HG02970 (cell line): ENCODE data around the gene KIRREL3.

Experiments
- ATAC-seq: cut with Tn5 transposase; IDR thresholded peaks from one replicate; pipeline ENCODE4 v1.9.1; 2021; ENCODE audit warnings: mild to moderate bottlenecking, moderate library complexity, moderate number of reproducible peaks; ENCODE audit not compliant: unreplicated experiment, low FRiP score

The KIRREL3 gene

GRCh38 chr11:126591966-126592489, 408.5 kb downstream of the KIRREL3 start:
- no peak for ATAC-seq

GRCh38 chr11:126589492-126589803, 411.1 kb downstream of the KIRREL3 start:
- no peak for ATAC-seq

- ATAC-seq: no peak
Observed at GRCh38 chr11:126588630-126589491, 411.7 kb downstream of the KIRREL3 start.

- ATAC-seq: no peak
Observed at GRCh38 chr11:126587541-126587940, 413.0 kb downstream of the KIRREL3 start.

GRCh38 chr11:126585774-126586491, 414.6 kb downstream of the KIRREL3 start:
- ATAC-seq: no peak

- ATAC-seq: no peak
Observed at GRCh38 chr11:126585388-126585773, 415.2 kb downstream of the KIRREL3 start.

GRCh38 chr11:126583594-126584427, 416.8 kb downstream of the KIRREL3 start:
- ATAC-seq: no peak

- ATAC-seq: no peak
Observed at GRCh38 chr11:126583101-126583500, 417.5 kb downstream of the KIRREL3 start.

- no peak for ATAC-seq
Observed at GRCh38 chr11:126581871-126582648, 418.5 kb downstream of the KIRREL3 start.

- no peak for ATAC-seq
Observed at GRCh38 chr11:126578426-126578825, 422.1 kb downstream of the KIRREL3 start.

GRCh38 chr11:126578021-126578420, 422.5 kb downstream of the KIRREL3 start:
- no peak for ATAC-seq

- ATAC-seq: no peak
Observed at GRCh38 chr11:126575849-126576248, 424.7 kb downstream of the KIRREL3 start.

GRCh38 chr11:126573325-126573978, 427.1 kb downstream of the KIRREL3 start:
- ATAC-seq: no peak

- no peak for ATAC-seq
Observed at GRCh38 chr11:126570489-126570888, 430.1 kb downstream of the KIRREL3 start.

- ATAC-seq: no peak
Observed at GRCh38 chr11:126567419-126567818, 433.2 kb downstream of the KIRREL3 start.

GRCh38 chr11:126564566-126564965, 436.0 kb downstream of the KIRREL3 start:
- ATAC-seq: no peak

- no peak for ATAC-seq
Observed at GRCh38 chr11:126561327-126561893, 439.2 kb downstream of the KIRREL3 start.

GRCh38 chr11:126560221-126560620, 440.3 kb downstream of the KIRREL3 start:
- ATAC-seq: no peak
